NB4 (cell line): ENCODE results near the gene GNB4.

Source experiments
- DNase-seq: peaks from one replicate; pipeline ENCODE4 v3.0.0; 2010; ENCODE audit warnings: low read depth
- H3K4me3 ChIP-seq: one replicate; pipeline ENCODE4 v1.5.1; 2011; ENCODE audit warnings: mild to moderate bottlenecking, low read depth, low read length, moderate library complexity
- CTCF ChIP-seq: IDR thresholded peaks from one replicate; pipeline ENCODE4 v1.5.1; 2012; ENCODE audit warnings: low read depth, low read length
- MAX ChIP-seq: IDR thresholded peaks from 2 replicates; pipeline ENCODE4 v1.6.1; 2011; ENCODE audit warnings: low read depth, low read length
- MYC ChIP-seq: IDR thresholded peaks from 2 replicates; pipeline ENCODE4 v1.6.1; 2011; ENCODE audit warnings: low read depth, low read length
- POLR2A ChIP-seq: IDR thresholded peaks from 2 replicates; pipeline ENCODE4 v1.6.1; 2011; ENCODE audit warnings: mild to moderate bottlenecking; ENCODE audit not compliant: insufficient read length; ENCODE audit errors: extremely low read depth

Gene GNB4

GRCh38 chr3:179421500-179421899 is 29.8 kb downstream of the GNB4 start:
- TF ChIP-seq MAX (no peak), CTCF (no peak), MYC (no peak), POLR2A (no peak)
- DNase-seq, result peak; percentile 10
- H3K4me3 ChIP-seq, result no peak overlapping the region

- H3K4me3 ChIP-seq, result no peak overlapping the region
- DNase-seq, result no peak
- TF ChIP-seq MYC, result no peak
Observed at GRCh38 chr3:179418610-179419009, 32.7 kb downstream of the GNB4 start.

GRCh38 chr3:179416681-179417080 is 34.6 kb downstream of the GNB4 start:
- DNase-seq, result no peak
- TF ChIP-seq MAX, result no peak
- H3K4me3 ChIP-seq, result no peak overlapping the region

GRCh38 chr3:179415377-179415776 is 35.9 kb downstream of the GNB4 start:
- DNase-seq, result no peak
- no peak for TF ChIP-seq CTCF
- no peak for TF ChIP-seq POLR2A
- no peak for TF ChIP-seq MYC
- no peak for TF ChIP-seq MAX
- H3K4me3 ChIP-seq, result no peak overlapping the region

GRCh38 chr3:179414804-179415203 is 36.5 kb downstream of the GNB4 start:
- H3K4me3 ChIP-seq, result no peak overlapping the region
- no peak for TF ChIP-seq MAX
- no peak for TF ChIP-seq POLR2A
- TF ChIP-seq CTCF, result no peak
- TF ChIP-seq MYC, result no peak
- no peak for DNase-seq

GRCh38 chr3:179410999-179411398 is 40.3 kb downstream of the GNB4 start:
- no peak for TF ChIP-seq CTCF
- TF ChIP-seq MYC, result no peak
- no peak for TF ChIP-seq MAX
- TF ChIP-seq POLR2A, result no peak
- no peak for DNase-seq
- no peak overlapping the region for H3K4me3 ChIP-seq

GRCh38 chr3:179410331-179410730 is 40.9 kb downstream of the GNB4 start:
- TF ChIP-seq CTCF, result no peak
- no peak for TF ChIP-seq POLR2A
- no peak for TF ChIP-seq MAX
- no peak for TF ChIP-seq MYC
- DNase-seq, result peak; percentile 18

More at GRCh38 chr3:179410331-179410730, 40.9 kb downstream of the GNB4 start:
- H3K4me3 ChIP-seq, result no peak overlapping the region
